DND-41 (cell line): Measurements from ENCODE around the gene C1R.

Experiments used
- ATAC-seq: fragments of 200-7000 bp; cut with Tn5 transposase; 3 replicates; pipeline ENCODE4 v1.9.1; 2021; ENCODE audit warnings: low read depth; ENCODE audit not compliant: insufficient read depth
- DNase-seq: peaks from one replicate; pipeline ENCODE4 v3.0.0-alpha.2; 2020
- H2AFZ ChIP-seq: 2 replicates; pipeline ENCODE4 v1.6.0; 2012; ENCODE audit warnings: low read depth, low read length
- H3K27ac ChIP-seq: 2 replicates; pipeline ENCODE4 v1.5.1; 2012; ENCODE audit warnings: low read length, inconsistent platforms
- H3K27me3 ChIP-seq: fragments of 200-600 bp; sonication (generic); 2 replicates; pipeline ENCODE4 v1.6.0; 2012; ENCODE audit warnings: low read length, mild to moderate bottlenecking, inconsistent platforms; ENCODE audit not compliant: insufficient read depth, poor library complexity
- H3K36me3 ChIP-seq: 2 replicates; pipeline ENCODE4 v1.5.1; 2012; ENCODE audit warnings: low read length, inconsistent platforms; ENCODE audit not compliant: insufficient read depth
- H3K4me1 ChIP-seq: 2 replicates; pipeline ENCODE4 v1.5.1; 2012; ENCODE audit warnings: mild to moderate bottlenecking, low read length; ENCODE audit not compliant: insufficient read depth
- H3K4me2 ChIP-seq: 2 replicates; pipeline ENCODE4 v1.6.0; 2012; ENCODE audit warnings: mild to moderate bottlenecking, moderate library complexity, low read length, inconsistent platforms; ENCODE audit not compliant: insufficient read depth
- H3K4me3 ChIP-seq, 2 experiments: fragments of 200-600 bp in 1 of 2; shearing (Covaris generic) in 1 of 2; 2 replicates each; pipeline ENCODE4 v1.5.1; 2012 to 2016; ENCODE audit warnings: inconsistent platforms in 2 of 2, low read length in 2 of 2, mild to moderate bottlenecking in 2 of 2, low read depth in 1 of 2, moderate library complexity in 1 of 2
- H3K79me2 ChIP-seq: 2 replicates; pipeline ENCODE4 v1.6.0; 2012; ENCODE audit warnings: low read length, inconsistent platforms; ENCODE audit not compliant: insufficient read depth
- H3K9ac ChIP-seq: 2 replicates; pipeline ENCODE4 v1.6.0; 2012; ENCODE audit warnings: low read depth, mild to moderate bottlenecking, inconsistent platforms, low read length, moderate library complexity
- H3K9me3 ChIP-seq: 2 replicates; pipeline ENCODE4 v1.5.1; 2012; ENCODE audit warnings: low read length, moderate library complexity, mild to moderate bottlenecking, inconsistent platforms; ENCODE audit not compliant: insufficient read depth, severe bottlenecking
- H4K20me1 ChIP-seq: 2 replicates; pipeline ENCODE4 v1.6.0; 2012; ENCODE audit warnings: low read length; ENCODE audit not compliant: insufficient read depth
- CTCF ChIP-seq: IDR thresholded peaks from 2 replicates; pipeline ENCODE4 v1.5.1; 2012; ENCODE audit warnings: borderline replicate concordance, low read length, moderate library complexity, mild to moderate bottlenecking; ENCODE audit not compliant: poor library complexity, severe bottlenecking; ENCODE audit errors: extremely low read depth
- EZH2 ChIP-seq: IDR thresholded peaks from 3 replicates; pipeline ENCODE4 v1.6.1; 2012; ENCODE audit warnings: borderline replicate concordance, low read depth, mild to moderate bottlenecking, moderate library complexity, low read length, inconsistent platforms; ENCODE audit not compliant: severe bottlenecking

C1R gene

GRCh38 chr12:7076493-7076892 lies 15.8 kb downstream of the C1R start:
- H3K9ac ChIP-seq = no peak overlapping the region
- TF ChIP-seq EZH2 = no peak
- TF ChIP-seq CTCF = no peak
- H4K20me1 ChIP-seq = no peaks in the 10 kb centered on the region
- ATAC-seq (no peak), DNase-seq (no peak)
- H3K27ac ChIP-seq = no peak overlapping the region
- H3K9me3 ChIP-seq = no peaks in the 10 kb centered on the region
- no peaks in the 10 kb centered on the region for H3K4me1 ChIP-seq
- no peak overlapping the region for H3K4me3 ChIP-seq
- no peaks in the 10 kb centered on the region for H3K36me3 ChIP-seq
- H3K4me2 ChIP-seq = no peak overlapping the region
- peaks cover 16% of the 10 kb centered on the region for H3K27me3 ChIP-seq
- no peak overlapping the region for H2AFZ ChIP-seq
- H3K79me2 ChIP-seq = no peaks in the 10 kb centered on the region

- Histone ChIP-seq H3K36me3 (no peaks in the 10 kb centered on the region), H2AFZ (no peak overlapping the region), H4K20me1 (no peaks in the 10 kb centered on the region), H3K27me3 (peaks cover 16% of the 10 kb centered on the region), H3K4me1 (no peaks in the 10 kb centered on the region), H3K4me3 (no peak overlapping the region), H3K9ac (no peak overlapping the region), H3K27ac (no peak overlapping the region), H3K9me3 (no peaks in the 10 kb centered on the region), H3K79me2 (no peaks in the 10 kb centered on the region), H3K4me2 (no peak overlapping the region)
- DNase-seq = no peak
- ATAC-seq = no peak
- TF ChIP-seq CTCF = no peak
- TF ChIP-seq EZH2 = no peak
These were observed 16.3 kb downstream of the C1R start for GRCh38 chr12:7075939-7076338.

DNA sequence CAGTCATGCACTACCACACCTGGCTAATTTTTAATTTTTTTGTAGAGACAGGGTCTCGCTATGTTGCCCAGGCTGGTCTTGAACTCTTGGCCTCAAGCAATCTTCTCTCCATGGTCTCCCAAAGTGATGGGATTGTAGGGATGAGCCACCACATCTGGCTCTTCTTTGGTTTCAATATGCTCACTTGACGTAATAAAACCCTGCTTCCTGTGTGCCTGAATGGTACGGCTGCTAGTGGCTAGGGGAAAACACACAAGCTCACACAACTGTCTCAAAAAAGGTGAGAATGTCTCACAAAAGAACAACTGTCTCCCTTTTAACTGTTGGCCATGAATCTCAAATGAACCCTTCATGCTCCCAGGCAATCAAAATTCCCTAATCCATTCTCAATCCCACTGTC lies 16.7 kb downstream of the C1R start:
- Histone ChIP-seq H2AFZ (no peak overlapping the region), H3K9ac (no peak overlapping the region), H3K4me1 (no peaks in the 10 kb centered on the region), H3K27me3 (peaks cover 16% of the 10 kb centered on the region), H3K4me2 (no peak overlapping the region), H4K20me1 (no peaks in the 10 kb centered on the region), H3K4me3 (no peak overlapping the region), H3K36me3 (no peaks in the 10 kb centered on the region), H3K27ac (no peak overlapping the region), H3K79me2 (no peaks in the 10 kb centered on the region), H3K9me3 (no peaks in the 10 kb centered on the region)
- ATAC-seq (no peak), DNase-seq (no peak)
- TF ChIP-seq CTCF = no peak
- no peak for TF ChIP-seq EZH2

DNA sequence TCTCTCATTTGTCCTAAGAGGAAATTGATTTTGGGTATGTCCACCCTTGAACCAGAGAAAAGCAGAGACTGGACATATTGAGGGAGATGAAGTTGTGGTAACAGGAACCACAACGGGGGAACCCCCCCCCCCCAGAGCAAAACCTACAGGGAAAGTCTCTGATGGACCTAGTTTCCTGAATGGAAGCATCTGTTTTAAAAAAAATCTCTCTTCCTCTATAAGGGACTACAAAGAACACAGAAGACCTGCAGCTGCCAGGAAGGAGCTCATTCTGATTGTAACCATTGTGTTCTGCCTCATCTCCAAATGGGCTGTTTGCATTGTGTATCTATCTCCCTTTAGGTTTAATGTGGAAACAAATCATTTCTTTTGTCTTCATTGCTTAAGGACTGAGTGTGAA lies 18.3 kb downstream of the C1R start:
- H2AFZ ChIP-seq = no peak overlapping the region
- no peaks in the 10 kb centered on the region for H3K79me2 ChIP-seq
- peaks cover 20% of the 10 kb centered on the region for H3K27me3 ChIP-seq
- no peak overlapping the region for H3K4me3 ChIP-seq
- TF ChIP-seq CTCF (no peak), EZH2 (no peak)
- no peak overlapping the region for H3K9ac ChIP-seq
- H3K4me2 ChIP-seq = no peak overlapping the region
- no peaks in the 10 kb centered on the region for H3K9me3 ChIP-seq
- ATAC-seq = no peak
- H3K4me1 ChIP-seq = no peaks in the 10 kb centered on the region
- DNase-seq = no peak
- no peaks in the 10 kb centered on the region for H4K20me1 ChIP-seq
- no peaks in the 10 kb centered on the region for H3K36me3 ChIP-seq
- no peak overlapping the region for H3K27ac ChIP-seq
